Measurements from ENCODE around the gene TRIM28.

TRIM28 gene

DNA sequence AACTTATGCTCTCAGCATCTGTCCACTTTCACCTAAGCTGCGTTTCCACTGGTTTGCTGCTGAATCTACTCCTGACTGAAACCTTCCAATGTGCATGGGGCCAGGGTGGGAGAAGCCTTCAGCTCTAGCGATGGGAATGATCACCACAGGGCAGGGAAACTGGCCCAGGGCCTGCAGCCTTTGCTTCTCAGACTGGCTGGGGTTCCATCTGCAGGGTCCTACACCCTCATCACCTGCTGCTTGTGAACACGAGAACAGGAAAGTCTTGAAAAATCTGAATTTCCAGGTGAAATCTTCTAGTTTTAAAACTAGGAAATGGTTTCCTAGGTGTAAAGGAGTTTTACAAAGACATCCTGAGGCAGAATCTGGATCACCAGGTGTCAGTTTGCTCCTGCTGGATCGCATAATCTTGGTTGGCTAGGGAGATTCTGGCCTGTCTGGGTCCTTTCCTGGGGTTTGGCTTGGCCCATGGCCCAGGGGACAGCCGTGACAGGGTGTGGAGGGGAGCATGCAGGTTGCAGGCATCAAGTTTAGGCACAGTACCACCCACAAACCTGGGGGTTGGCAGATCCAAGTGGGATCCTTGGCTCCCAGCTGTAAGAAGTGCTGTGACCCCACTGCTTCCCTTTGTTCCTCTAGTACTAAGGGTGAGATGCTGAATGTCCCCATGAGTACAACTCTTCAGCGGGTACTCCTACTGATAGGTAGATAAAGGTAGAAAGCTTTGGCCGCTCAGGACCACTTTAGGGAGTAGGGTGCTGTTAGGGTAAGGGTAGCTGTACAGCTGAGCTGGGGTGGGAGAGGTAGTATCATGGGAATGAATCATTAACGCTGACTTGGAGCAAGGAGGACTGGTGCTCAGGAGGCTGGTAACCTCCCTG, 16.4 kb downstream of the TRIM28 start:
- no peak for DNase-seq (ENCODE audit: low read depth, low spot score)

DNA sequence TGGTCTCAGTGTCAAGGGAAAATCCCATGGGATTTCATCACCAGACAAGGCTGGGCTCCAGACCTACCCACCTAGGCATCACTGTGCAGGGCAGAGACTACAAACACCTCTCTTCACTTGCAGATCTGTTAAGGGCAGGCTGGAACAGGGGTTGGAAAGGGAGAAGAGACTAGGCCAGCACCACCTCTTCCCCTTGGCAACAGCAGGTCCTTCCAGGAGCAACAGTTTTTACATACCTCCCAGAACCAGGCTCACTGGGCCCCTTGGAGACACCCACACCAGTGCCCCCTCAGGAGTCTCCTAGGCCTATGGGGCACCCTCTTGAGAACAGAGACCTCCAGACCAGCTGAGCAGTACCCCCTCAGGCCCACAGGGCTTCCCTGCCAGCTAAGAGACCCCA, 17.1 kb downstream of the TRIM28 start:
- no peak for DNase-seq (ENCODE audit: low read depth, low spot score)

DNA sequence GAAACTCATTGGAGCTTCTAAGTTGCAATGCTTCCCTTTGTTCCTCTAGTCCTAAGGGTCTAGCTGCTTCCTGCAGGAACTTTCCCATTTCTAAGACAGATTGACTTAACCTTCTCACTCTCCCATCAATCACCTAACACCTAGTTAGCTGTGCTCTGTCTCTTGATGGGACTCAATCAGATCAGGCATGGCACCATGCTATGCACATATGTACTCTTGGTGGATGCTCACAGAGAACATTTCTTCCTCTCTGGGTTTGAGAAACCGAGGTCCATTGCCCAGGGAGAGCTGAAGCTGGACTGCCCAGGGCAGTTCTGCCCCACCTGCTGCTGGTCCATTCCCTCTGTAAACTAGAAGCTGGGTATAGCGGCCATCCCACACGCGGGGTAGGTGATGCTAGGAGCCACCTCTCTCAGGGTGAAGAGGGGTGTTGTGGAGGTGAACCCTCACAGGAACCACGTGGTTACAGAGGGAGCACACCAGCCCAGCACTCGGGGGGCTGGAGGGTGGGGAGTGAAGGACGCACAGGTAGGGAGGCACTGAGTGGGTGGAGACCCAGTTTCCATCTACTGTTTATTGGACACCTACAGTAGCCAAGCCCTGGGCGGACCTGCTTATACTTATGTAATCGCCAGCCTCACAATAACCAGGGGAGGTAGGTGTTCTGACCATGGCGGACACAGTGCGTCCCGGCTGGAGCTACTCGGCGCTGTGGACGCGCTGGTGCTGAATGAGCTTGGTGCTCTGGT, 17.7 kb downstream of the TRIM28 start:
- no peak for DNase-seq (ENCODE audit: low read depth, low spot score)

- no peak for DNase-seq (ENCODE audit: low read depth, low spot score)
These were observed 18.5 kb downstream of the TRIM28 start for GRCh38 chr19:58562122-58563033.

GRCh38 chr19:58563034-58563573, 19.2 kb downstream of the TRIM28 start:
- no peak for DNase-seq (ENCODE audit: low read depth, low spot score)

GRCh38 chr19:58563823-58564222, 20.0 kb downstream of the TRIM28 start:
- DNase-seq (ENCODE audit: low read depth, low spot score): no peak

DNA sequence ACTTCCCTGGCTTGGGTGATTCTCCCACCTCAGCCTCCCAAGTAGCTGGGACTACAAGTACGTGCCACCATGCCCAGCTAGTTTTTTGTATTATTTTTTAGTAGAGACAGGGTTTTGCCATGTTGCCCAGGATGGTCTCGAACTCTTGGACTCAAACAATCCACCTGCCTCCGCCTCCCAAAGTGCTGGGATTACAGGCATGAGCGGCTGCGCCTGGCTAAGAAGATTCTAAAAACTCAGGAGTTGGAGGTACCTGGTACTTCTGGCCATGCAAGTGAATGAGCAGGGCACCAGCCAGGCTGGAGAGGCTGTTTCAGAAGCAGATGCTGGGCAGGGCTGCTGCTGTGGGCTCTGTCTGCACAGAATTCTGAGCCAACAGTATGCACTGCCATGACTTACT, 23.1 kb downstream of the TRIM28 start:
- DNase-seq (ENCODE audit: low read depth, low spot score): no peak

DNA sequence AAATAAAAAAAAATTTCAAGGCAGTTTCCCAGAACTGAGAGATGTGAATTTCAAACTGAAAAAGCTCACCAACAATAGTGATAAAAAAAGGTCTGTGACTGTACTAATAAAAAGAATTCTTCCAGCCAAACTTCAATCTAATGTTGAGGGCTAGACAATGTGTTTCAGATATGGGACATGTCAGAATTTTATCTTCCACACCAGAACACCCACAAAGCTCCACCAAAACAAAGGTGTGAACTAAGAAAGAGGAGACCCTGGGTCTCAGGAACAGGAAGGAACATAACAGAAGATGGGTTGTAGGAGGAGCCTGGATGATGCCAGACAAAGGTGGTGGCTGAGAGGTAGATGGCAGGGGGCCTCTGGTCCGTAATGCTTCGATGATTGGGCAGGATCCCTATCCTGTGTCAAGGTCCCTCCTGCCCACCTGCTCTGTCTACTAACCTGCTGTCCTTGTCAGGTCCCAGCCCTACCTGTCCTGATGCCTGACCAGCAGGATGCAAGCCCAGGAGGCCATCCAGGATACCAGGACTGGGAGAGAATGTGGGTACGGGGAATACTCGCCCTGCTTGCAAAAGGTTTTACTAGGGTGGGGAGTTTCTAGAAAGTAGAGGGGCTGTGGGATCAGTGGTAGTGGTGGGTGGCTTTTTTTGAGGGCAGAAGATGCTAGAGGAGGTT, 24.7 kb downstream of the TRIM28 start:
- DNase-seq (ENCODE audit: low read depth, low spot score): no peak

DNA sequence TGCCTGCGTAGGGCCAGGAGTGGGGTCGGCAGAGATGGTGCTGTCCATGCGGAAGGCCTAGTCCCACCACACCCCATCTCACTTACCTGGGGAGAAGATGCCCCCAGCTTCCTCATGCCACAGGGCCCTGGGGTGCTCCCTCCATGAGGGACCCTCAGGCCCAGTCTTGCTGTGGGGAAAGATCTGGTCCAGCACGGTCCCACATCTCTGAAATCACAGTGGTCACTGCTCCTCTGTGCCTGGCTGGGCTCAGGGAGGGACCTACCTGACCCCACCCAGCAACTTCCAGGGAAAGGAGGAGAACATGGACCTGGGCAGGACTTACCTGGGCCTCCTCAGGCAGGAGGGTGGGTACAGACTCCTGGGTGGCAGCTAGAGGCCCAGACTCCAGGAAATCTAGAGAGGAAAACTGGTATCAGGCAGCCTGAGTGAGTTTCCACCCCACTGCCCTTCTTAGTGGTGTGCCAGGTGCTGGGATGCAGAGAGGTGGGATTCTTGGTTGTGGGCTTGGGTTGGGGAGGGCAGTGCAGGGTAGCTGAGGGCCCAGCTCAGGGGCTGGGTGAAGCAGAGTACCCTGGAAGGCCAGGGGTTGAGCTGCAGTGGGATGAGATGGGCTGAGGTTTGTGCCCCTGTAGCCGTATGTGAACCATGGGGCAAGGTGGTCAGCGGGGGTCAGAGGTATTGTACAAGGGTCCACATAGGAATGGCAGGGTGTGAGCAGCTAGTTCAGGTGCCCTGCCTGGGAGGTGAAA, 25.5 kb downstream of the TRIM28 start:
- no peak for DNase-seq (ENCODE audit: low read depth, low spot score)

GRCh38 chr19:58569943-58570670, 26.2 kb downstream of the TRIM28 start:
- DNase-seq (ENCODE audit: low read depth, low spot score): no peak

- no peak for DNase-seq (ENCODE audit: low read depth, low spot score)
These were observed 27.1 kb downstream of the TRIM28 start for GRCh38 chr19:58570770-58571574.

DNA sequence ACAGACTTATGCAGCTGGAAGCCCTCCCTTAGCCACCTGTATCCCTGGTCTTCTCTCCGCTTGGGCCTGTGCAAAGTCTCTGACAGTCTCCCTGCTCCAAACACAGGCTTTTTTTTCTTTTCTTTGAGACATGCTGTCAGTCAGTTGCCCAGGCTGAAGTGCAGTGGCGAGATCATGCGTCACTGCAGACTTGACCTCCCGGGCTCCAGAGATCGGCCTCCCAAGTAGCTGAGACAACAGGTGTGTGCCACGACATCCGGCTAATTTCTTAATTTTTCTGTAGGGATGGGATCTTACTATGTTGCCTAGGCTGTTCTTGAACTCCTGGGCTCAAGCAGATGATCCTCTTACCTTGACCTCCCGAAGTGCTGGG, 27.7 kb downstream of the TRIM28 start:
- no peak for DNase-seq (ENCODE audit: low read depth, low spot score)

- DNase-seq (ENCODE audit: low read depth, low spot score): no peak
These were observed 28.4 kb downstream of the TRIM28 start for GRCh38 chr19:58572026-58572817.

DNA sequence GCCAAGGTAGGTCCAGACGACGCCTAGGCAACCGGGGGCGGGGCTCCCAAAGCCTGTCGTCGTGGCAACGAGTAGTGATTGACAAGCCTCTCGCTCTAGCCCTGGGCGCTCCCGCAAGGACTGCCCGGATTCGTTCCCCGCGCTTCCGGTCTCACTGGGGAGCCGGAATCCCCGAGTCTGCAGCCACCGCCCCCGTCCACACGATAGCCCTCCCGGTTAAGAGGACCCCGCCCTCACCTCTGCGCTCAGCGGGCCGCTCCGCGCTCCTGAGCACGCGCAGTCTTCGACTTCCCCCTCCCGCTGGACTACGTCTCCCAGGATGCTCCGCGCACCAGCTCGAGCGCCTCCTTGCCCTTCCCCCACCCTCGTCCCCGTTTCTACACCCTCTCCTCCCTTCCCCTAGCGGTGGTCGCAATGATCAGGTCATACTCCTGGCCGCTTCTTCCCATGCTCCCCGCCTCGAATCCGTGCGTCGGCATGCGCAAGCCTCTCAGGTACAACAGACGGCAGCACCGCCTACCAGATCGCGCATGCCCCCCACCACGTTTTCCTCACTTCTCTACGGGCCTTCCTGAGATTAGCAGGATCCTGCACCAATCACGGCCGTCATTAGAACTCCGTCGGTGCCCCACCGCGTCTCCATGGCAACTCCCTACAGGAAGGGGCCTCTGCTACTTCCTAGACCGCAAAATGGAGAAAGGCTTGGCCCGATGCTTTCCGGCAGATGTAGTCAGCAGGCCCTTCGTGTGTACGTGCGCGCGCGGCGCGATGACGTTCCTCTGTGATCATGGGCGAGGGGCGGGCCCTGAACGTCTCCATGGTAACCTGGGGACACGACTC, 29.2 kb downstream of the TRIM28 start, which contains the start of gene MZF1:
Gene MZF1 (minus strand): TSS at position 518 of the 840 bp plus-strand sequence. CDS start 1,946 bp downstream, outside the sequence.
- DNase-seq (ENCODE audit: low read depth, low spot score): peak; percentile 100

DNA sequence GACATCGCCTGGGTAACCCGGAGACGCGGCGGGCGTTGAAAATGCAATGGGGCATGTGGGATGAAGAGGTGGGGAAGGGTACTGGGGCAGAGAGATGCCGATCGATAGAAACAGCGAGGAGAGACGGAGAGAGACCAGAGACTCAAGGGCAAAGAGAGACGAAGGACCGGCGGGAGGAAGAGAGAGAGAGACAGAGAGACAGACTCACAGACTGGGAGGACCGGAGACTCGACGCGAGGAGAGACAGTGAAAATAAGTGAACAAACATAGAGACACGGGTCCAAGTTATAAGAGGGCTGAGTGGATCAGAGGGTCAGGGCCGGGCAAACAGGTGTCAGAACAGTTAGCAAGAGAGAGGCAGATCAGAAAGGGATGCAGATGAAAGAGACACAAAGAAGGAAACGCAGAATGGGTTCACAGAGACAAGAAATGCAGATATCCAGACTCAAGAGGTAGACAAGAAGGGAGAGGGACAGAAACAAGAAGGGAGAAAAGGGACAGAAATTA, 29.8 kb downstream of the TRIM28 start:
- DNase-seq (ENCODE audit: low read depth, low spot score): no peak

DNA sequence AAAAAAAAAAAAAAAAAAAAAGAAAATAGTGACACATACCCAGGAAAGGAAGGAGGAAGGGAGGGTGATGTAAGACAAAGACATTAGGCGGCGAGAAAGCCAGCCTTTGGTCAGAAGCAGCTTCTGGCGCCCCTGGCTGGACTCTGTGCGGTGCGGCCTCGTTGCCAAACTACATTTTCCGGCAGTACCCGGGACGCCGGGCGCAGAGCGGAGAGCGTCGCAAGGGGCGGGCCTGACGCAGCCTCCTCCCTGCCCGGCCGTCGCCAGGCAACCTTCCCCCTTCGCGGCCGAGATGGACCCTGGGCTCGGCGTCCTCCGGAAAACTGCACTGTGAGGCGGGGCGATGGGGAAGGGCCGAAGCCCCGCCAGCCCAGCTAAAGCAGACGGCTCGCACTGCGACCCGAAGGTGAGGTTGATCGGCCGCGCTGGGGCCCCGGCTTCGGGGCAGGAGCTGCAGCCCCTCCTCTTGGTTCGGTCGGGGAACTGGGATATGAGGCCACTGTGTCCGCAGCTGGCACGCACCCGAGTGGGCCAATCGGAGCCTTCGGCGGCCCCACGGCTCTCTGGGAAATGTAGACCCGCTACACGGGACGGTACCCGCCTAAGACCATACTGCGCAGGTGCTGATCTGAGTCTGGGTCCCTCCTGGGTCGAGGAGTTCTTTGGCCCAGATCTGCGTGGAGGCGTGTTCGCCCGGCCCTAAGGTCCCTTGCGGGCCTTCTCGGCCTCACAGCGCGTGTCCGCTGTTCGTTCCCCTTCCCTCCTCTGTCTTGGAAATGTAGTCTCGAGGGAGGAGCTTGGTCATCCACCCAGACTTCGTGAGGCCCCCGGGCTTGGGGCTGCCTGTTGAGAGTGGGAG, 31.5 kb downstream of the TRIM28 start:
- DNase-seq (ENCODE audit: low read depth, low spot score): peak; percentile 76

Data from smooth muscle cell of the brain vasculature (primary cell).